Stimulated activated CD4-positive, alpha-beta T cell treated with anti-CD3 and anti-CD28 coated beads, Interleukin-1b, Interleukin-23, amount 100 ng/mL, for 24 hours (primary cell): ENCODE data around the gene ZNF778.
"Not testable (repeated sequence)": the region's sequence is repeated elsewhere in the genome, so short reads cannot be mapped to it uniquely, and the experiment has no call there.

Source experiments
- DNase-seq, 4 experiments: peaks; one replicate each; pipeline ENCODE4 v3.0.0-alpha.2; 2020; ENCODE audit warnings: low read depth in 4 of 4, low spot score in 1 of 4

ZNF778 gene

GRCh38 chr16:89210904-89211515 lies 6.5 kb upstream of the ZNF778 start:
- no peak for DNase-seq

GRCh38 chr16:89216315-89217137 lies 977 bp upstream of the ZNF778 start:
- DNase-seq: peak; percentile 52 to 68 (median 61)

- DNase-seq: no peak
These were observed 440 bp upstream of the ZNF778 start for GRCh38 chr16:89217138-89217387.

- DNase-seq: no peak
These were observed 1.9 kb downstream of the ZNF778 start for GRCh38 chr16:89219365-89219764.

- DNase-seq: no peak
These were observed 4.1 kb downstream of the ZNF778 start for GRCh38 chr16:89221604-89222003.

- DNase-seq: no peak
These were observed 5.4 kb downstream of the ZNF778 start for GRCh38 chr16:89222931-89223330.

- DNase-seq: no peak
These were observed 7.2 kb downstream of the ZNF778 start for GRCh38 chr16:89224665-89225064.

- no peak for DNase-seq
These were observed 12.8 kb downstream of the ZNF778 start for GRCh38 chr16:89230255-89230654.

- DNase-seq: no peak
These were observed 14.6 kb downstream of the ZNF778 start for GRCh38 chr16:89232107-89232506.

- no peak for DNase-seq
These were observed 16.4 kb downstream of the ZNF778 start for GRCh38 chr16:89233678-89234490.

GRCh38 chr16:89237733-89238132 lies 20.2 kb downstream of the ZNF778 start:
- DNase-seq: no peak

- peak in 3 of 4 experiments; percentile 42 to 60 (median 52) for DNase-seq
These were observed 23.9 kb downstream of the ZNF778 start for GRCh38 chr16:89241187-89242007.

GRCh38 chr16:89242795-89243200 lies 25.3 kb downstream of the ZNF778 start:
- no peak for DNase-seq

- no peak for DNase-seq
These were observed 26.2 kb downstream of the ZNF778 start for GRCh38 chr16:89243664-89244063.

- DNase-seq: not testable (repeated sequence)
These were observed 26.8 kb downstream of the ZNF778 start for GRCh38 chr16:89244264-89244663.

- DNase-seq: no peak
These were observed 27.3 kb downstream of the ZNF778 start for GRCh38 chr16:89244754-89245153.

GRCh38 chr16:89246383-89246902 lies 28.9 kb downstream of the ZNF778 start:
- no peak for DNase-seq

- DNase-seq: peak; percentile 93 to 100 (median 97)
These were observed 29.6 kb downstream of the ZNF778 start for GRCh38 chr16:89246903-89247733.

GRCh38 chr16:89247734-89248075 lies 30.2 kb downstream of the ZNF778 start:
- not testable (repeated sequence) for DNase-seq
